Glutamatergic neuron (in vitro differentiated cells): ENCODE results near the gene AMZ1. TPM values are rescaled to one million over a fixed set of nuclear protein-coding genes. Genes with fewer than 3 reads are reported as not detected.
"Not testable (repeated sequence)": the region's sequence is repeated elsewhere in the genome, so short reads cannot be mapped to it uniquely, and the experiment has no call there.

Experiments used
- DNase-seq: peaks from one replicate; pipeline ENCODE4 v3.0.0; 2022
- H3K27ac Mint-ChIP-seq: one replicate; pipeline ENCODE4 v1.8.0; 2020; ENCODE audit warnings: mild to moderate bottlenecking, mixed read lengths, inconsistent platforms; ENCODE audit not compliant: unreplicated experiment
- H3K27me3 Mint-ChIP-seq: one replicate; pipeline ENCODE4 v1.8.0; 2020; ENCODE audit warnings: mild to moderate bottlenecking, moderate library complexity, mixed read lengths, inconsistent platforms; ENCODE audit not compliant: unreplicated experiment
- H3K36me3 Mint-ChIP-seq: one replicate; pipeline ENCODE4 v1.8.0; 2020; ENCODE audit warnings: mild to moderate bottlenecking, mixed read lengths, inconsistent platforms; ENCODE audit not compliant: unreplicated experiment
- H3K4me1 Mint-ChIP-seq: one replicate; pipeline ENCODE4 v1.8.0; 2020; ENCODE audit warnings: mild to moderate bottlenecking, low read depth, mixed read lengths, inconsistent platforms; ENCODE audit not compliant: unreplicated experiment
- H3K4me3 Mint-ChIP-seq: one replicate; pipeline ENCODE4 v1.8.0; 2020; ENCODE audit warnings: mild to moderate bottlenecking, mixed read lengths, inconsistent platforms; ENCODE audit not compliant: unreplicated experiment
- H3K9me3 Mint-ChIP-seq: one replicate; pipeline ENCODE4 v1.8.0; 2020; ENCODE audit warnings: mild to moderate bottlenecking, moderate library complexity, mixed read lengths, inconsistent platforms; ENCODE audit not compliant: unreplicated experiment
- total RNA-seq: library from RNA; stranded (reverse); fragmentation: NEBNext Ultra II Directional; extraction: Animal tissue kit (Norgen Biotek cat#: 25700); gene quantifications from one replicate; pipeline ENCODE4 v1.2.1, GENCODE V29; 2021; ENCODE audit not compliant: unreplicated experiment
- TF ChIP-seq, protein P1 (sequence below): fragments of 200-600 bp; sonication (generic); IDR thresholded peaks from one replicate; pipeline ENCODE4 v1.5.0; 2021; ENCODE audit not compliant: partially characterized antibody, unreplicated experiment

Gene AMZ1
- total RNA-seq, 1 donor from 2014 or later = 0.15 TPM

- H3K27ac Mint-ChIP-seq = no peak overlapping the region
- TF ChIP-seq, protein P1, sequence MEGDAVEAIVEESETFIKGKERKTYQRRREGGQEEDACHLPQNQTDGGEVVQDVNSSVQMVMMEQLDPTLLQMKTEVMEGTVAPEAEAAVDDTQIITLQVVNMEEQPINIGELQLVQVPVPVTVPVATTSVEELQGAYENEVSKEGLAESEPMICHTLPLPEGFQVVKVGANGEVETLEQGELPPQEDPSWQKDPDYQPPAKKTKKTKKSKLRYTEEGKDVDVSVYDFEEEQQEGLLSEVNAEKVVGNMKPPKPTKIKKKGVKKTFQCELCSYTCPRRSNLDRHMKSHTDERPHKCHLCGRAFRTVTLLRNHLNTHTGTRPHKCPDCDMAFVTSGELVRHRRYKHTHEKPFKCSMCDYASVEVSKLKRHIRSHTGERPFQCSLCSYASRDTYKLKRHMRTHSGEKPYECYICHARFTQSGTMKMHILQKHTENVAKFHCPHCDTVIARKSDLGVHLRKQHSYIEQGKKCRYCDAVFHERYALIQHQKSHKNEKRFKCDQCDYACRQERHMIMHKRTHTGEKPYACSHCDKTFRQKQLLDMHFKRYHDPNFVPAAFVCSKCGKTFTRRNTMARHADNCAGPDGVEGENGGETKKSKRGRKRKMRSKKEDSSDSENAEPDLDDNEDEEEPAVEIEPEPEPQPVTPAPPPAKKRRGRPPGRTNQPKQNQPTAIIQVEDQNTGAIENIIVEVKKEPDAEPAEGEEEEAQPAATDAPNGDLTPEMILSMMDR = no peak
- no peak for DNase-seq
- H3K36me3 Mint-ChIP-seq = no peaks in the 10 kb centered on the region
- H3K9me3 Mint-ChIP-seq = peaks cover 8% of the 10 kb centered on the region
- H3K27me3 Mint-ChIP-seq = peaks cover 9% of the 10 kb centered on the region
- H3K4me3 Mint-ChIP-seq = no peak overlapping the region
- peaks cover 1% of the 10 kb centered on the region for H3K4me1 Mint-ChIP-seq
Observed at GRCh38 chr7:2670171-2670570, 17.8 kb upstream of the AMZ1 start.

- H3K4me3 Mint-ChIP-seq = no peak overlapping the region
- peak; percentile 89 for DNase-seq
- peak overlapping the region; percentile 25 for H3K27ac Mint-ChIP-seq
- no peaks in the 10 kb centered on the region for H3K36me3 Mint-ChIP-seq
- H3K27me3 Mint-ChIP-seq = peaks cover 7% of the 10 kb centered on the region
- H3K9me3 Mint-ChIP-seq = peaks cover 10% of the 10 kb centered on the region
- TF ChIP-seq, protein P1 = peak; percentile 87
- peaks cover 1% of the 10 kb centered on the region for H3K4me1 Mint-ChIP-seq
Observed at GRCh38 chr7:2670720-2671391, 17.1 kb upstream of the AMZ1 start.

GRCh38 chr7:2673214-2673613 lies 14.8 kb upstream of the AMZ1 start:
- H3K9me3 Mint-ChIP-seq = peaks cover 12% of the 10 kb centered on the region
- H3K4me3 Mint-ChIP-seq, H3K27me3 Mint-ChIP-seq, DNase-seq, H3K4me1 Mint-ChIP-seq, H3K36me3 Mint-ChIP-seq, H3K27ac Mint-ChIP-seq: not testable (repeated sequence)

GRCh38 chr7:2673934-2674333 lies 14.1 kb upstream of the AMZ1 start:
- TF ChIP-seq, protein P1 = no peak
- Mint-ChIP-seq H3K4me3 (no peak overlapping the region), H3K27ac (no peak overlapping the region), H3K36me3 (no peaks in the 10 kb centered on the region), H3K27me3 (peaks cover 3% of the 10 kb centered on the region), H3K4me1 (peaks cover 1% of the 10 kb centered on the region), H3K9me3 (peaks cover 12% of the 10 kb centered on the region)
- no peak for DNase-seq

GRCh38 chr7:2675256-2675764 lies 12.7 kb upstream of the AMZ1 start:
- Mint-ChIP-seq H3K4me3 (no peak overlapping the region), H3K9me3 (peaks cover 8% of the 10 kb centered on the region), H3K27me3 (peaks cover 3% of the 10 kb centered on the region), H3K4me1 (no peaks in the 10 kb centered on the region), H3K36me3 (no peaks in the 10 kb centered on the region), H3K27ac (no peak overlapping the region)
- DNase-seq = no peak
- TF ChIP-seq, protein P1 = no peak

GRCh38 chr7:2676576-2676975 lies 11.4 kb upstream of the AMZ1 start:
- H3K36me3 Mint-ChIP-seq, H3K4me1 Mint-ChIP-seq, H3K27me3 Mint-ChIP-seq, H3K9me3 Mint-ChIP-seq, H3K4me3 Mint-ChIP-seq, H3K27ac Mint-ChIP-seq, DNase-seq: not testable (repeated sequence)

- H3K4me1 Mint-ChIP-seq, H3K27me3 Mint-ChIP-seq, H3K36me3 Mint-ChIP-seq, H3K27ac Mint-ChIP-seq, DNase-seq, H3K4me3 Mint-ChIP-seq: not testable (repeated sequence)
- peaks cover 10% of the 10 kb centered on the region for H3K9me3 Mint-ChIP-seq
Observed at GRCh38 chr7:2678454-2678853, 9.5 kb upstream of the AMZ1 start.

DNA sequence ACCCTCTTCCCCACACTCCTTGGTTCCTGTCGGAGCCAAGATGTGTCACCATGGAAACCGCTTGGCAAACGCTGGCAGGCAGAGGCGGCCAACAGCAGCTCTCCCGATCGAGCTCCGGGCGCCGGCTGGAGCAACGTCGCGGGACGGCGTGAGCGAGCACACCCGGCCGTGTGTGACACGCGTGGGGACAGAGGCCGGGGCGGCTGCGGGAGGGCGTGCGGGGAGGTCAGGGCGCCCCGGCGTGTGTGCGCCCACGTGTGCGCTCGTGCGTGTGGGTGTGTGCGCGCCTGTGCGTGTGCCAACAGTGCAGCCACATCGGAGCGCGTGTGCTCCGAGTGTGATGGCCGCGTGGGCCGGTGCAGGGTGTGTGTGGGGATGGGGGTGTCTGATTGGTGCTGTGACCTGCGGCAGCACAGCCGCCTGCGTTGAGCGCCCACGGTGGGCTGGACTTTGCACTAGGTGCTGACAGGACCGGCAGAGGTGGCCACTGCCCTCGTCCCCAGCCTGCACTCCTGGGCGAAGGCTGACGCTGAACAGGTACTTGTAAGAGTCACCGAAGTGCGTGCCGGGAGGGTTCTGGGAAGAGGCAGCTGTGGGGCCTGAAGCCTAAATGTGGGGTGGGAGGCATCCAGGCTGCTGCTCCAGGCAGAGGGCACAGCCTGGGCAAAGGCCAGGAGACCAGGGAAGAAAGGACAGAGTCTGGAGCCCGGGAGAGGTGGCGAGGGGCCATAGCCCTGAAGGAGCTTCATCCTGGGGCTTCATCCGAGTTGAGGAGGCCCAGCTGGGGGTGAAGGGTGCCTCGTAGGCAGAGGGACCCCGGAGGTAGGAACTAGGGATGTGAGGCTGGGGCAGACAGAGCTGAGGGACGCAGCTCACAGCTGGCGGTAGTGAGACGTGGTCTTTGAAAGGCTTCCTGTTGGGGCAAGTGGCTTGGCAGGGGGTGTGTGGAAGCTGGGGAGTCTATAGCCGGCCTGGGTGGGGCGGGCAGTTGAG lies 8.6 kb upstream of the AMZ1 start:
- not testable (repeated sequence) for H3K36me3 Mint-ChIP-seq, H3K4me3 Mint-ChIP-seq, H3K9me3 Mint-ChIP-seq, DNase-seq, H3K4me1 Mint-ChIP-seq, H3K27me3 Mint-ChIP-seq, H3K27ac Mint-ChIP-seq
